ENCODE results near the gene ABCA13.

ABCA13 gene

DNA sequence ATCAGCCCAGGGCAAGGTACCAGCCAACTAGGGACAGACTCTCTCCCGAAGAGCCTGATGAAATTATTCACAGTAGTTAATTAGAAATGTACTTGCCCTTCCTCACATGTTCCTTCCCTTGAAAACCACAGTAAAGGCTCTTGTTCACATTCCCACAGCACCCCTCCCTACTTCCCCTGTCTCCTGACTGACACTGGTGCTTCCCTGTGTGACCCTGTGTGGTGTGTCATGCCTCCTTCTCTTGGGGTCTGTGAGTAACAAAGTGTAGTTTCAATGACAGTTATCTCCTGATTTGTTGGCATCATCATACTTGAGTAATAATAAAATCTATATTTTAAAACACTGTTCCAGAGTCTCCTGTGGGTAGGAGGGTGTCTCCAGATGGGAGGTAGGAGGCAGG lies 209.7 kb downstream of the ABCA13 start:
- DNase-seq = no peak

DNA sequence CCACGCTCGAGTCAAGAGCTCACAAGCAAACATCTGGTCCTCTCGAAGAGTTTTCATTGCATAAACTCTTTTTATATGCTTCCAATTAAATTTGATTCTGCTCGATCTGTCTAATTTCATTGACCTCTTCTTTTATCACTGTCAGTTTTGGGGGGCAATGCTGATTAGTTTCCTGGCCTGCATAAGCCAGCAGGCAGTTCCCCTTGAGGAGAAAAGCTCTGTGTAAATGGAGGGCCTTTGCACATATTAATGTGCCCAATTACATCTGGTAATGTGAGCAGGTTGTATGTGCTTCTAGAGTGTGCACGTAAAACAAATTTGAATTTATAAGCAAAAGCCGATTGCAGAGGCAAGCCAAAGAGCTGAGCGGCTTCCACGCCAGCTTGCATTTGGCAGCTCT lies 210.3 kb downstream of the ABCA13 start:
- no peak for DNase-seq

DNA sequence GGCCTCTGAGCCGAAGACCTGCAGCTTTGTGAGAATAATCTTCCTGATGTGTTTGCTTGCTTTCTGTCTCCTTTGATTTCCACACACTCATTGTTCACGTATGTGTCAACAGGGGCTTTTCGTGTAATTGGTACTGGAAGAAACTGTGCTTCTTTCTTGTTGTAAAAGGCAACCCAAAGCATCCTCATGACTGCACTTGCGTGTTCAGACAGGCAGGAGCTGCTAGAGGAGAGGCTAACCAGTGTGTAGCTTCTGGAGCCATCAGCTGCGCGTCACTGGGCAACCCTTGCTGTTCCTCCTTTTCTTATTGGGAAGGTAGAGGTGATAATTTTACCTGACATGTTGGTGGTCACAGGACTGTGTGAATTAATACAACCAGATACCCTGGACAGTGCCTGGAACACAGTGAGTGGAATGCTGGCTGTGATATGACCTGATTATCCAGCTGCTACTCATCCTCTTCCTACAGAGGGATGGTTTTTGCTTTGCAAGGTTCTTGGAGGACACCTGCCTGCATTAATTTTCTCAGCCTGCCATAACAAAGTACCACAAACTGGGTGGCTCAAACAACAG lies 213.0 kb downstream of the ABCA13 start:
- DNase-seq = no peak

DNA sequence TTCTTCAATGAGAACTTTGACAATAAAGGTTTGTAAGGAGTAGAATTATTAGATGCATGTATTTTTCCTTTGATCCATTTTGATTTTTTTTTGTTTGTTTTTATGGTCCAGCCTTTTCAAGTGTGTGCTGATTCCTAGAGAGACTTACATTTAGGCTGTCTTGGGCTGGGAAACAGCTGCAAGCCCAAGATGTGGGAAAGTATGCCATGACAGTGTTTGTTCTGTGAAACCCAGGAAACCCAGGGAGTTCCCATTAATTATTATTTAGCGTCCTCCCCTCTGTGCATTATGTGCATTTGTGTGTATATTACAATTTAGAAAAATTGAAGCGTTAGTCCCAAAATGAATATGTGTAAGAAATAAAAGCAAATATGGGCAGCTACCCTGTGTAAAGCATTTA lies 216.7 kb downstream of the ABCA13 start:
- DNase-seq = no peak

DNA sequence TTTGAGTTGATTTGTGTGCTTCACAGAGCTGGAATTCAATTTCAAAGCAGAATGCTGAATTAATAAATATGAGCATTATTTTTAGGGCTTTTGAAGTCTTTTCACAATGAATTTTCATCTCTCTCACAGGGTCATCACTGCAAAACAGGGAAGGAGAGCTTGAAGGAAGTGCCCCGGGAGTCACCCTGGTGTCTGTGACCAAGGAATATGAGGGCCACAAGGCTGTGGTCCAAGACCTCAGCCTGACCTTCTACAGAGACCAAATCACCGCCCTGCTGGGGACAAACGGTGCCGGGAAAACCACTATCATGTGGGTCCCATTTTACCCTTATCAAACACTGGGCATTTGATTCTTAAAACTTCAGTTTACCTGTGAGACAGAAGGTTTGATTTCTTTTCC lies 217.7 kb downstream of the ABCA13 start:
- DNase-seq = no peak

DNA sequence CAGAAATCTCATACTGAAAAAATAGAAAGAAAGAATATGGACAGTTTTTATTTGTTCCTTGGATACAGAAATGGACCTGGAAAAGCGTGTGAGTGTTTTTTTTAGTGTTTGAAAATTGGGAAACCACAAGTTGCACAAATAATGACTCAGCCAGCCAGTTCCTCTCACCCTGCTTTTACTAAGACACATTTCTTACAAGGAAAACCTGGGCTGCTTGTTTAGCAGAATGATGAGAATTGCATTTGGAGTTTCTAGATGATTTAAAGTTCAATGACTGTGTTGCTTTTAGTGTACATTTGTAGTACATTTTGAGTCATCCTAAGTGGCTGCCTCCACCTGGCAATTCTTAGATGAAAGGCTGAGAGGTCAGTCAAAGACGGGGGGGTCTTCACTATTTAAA lies 218.7 kb downstream of the ABCA13 start:
- no peak for DNase-seq

DNA sequence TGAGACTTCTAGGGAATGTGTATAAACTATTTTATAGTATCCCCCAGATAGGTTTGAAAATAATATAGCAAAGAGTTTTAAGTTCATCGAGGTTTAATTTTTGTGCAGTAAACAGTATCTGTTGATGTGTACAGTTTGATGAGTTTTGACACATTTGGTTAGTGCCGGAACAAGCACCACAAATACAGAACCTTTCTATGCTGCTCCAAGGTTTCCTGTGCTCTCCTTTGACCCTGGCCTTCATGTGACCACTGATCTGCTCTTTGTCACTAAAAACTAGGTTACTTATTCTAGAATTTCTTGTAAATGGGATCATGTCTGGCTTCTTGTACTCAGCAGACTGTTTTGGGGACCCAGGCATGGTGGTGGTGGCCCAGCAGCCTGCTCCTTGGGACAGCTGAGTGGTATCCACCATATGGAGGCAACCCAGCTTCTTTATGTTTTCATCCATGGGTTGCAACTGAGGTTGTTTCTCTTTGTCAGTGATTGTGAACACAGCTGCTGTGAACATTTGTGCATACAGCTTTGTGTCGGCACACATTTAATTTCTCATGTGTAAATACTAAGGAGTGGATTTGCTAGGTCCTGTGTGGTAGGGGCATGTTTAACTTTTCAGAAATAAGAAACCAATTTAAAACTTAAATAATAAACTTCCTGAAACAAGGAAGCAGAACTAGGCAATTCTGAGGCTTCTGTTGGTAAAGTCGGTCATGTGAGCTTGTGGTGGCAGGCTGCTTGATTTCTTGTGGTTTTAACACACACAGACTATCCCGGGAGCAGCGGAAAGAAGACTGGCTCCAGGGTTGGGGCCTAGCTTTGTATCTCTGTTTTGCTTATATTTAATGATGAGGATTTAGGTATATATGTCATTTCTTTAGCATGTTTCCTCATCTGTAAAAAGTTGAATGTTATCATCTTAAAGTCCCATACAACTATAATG lies 219.4 kb downstream of the ABCA13 start:
- no peak for DNase-seq

DNA sequence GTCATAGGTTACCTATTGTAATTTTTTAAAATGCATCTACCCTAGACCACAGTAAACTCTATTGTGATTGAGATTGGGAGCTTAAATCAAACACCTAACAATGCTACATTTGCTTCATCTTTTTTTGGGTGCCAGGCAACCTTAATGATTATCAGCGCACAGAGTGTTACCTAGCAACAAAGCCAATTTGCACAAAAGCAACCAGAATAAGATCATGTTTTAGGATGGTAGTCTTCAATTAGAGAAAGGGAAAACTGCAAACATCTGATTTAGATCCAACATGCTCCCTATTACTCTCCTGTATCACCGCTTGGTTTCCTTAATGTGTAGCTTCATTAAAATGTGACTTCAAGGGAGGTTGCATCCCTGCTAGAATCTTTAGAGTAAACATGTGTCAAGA lies 226.9 kb downstream of the ABCA13 start:
- no peak for DNase-seq

DNA sequence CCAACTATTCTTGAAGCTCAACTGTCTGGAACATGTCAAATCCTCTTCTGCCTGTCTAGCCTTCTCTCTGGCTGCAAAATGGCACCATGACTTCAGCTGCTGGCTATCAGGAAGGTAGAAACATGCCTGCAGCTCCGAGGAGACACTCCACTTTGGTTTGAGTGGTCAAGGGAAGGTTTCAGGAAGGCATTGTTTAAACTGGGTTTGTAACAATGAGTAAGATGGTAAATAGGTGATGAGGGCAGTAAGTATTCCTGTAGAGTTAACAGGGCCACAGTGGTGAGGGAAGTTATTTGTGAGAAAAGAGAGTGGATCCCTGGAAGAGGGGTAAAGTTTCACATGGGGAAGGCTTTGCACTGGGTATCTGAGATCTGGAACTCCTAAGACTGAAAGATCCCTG lies 231.5 kb downstream of the ABCA13 start:
- no peak for DNase-seq

DNA sequence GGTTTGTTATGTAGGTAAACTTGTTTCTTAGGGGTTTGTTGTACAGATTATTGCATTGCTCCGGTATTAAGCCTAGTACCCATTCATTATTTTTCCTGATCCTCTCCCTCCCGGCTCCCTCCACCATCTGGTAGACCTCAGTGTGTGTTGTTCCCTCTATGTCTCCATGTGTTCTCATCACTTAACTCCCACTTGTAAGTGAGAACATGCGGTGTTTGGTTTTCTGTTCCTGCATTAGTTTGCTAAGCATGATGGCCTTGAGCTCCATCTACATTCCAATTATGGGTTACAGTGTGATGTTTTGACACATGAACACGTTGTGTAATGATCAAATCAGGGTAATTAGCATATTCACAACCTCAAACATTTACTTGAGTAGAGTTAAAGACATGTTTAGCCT lies 237.5 kb downstream of the ABCA13 start:
- DNase-seq = no peak

DNA sequence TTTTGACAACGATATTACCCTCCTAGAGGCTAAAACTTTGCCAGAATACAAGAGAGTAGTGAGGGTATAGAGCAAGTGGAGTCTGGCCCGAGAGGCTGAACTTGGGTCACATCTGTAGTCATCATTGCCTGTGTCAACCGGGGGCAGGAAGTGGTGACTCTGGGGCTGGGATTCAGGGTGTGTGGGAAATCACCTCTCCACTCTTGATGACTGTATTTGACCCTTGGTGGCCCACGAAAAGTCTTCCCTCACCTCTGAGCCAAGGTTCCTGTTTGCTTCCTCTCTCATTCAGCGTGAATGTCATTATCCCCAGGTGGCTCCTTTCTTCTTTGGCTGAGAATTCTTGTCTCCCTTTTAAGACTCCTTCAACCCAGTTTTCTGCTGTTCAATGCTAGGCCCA lies 240.4 kb downstream of the ABCA13 start:
- no peak for DNase-seq

DNA sequence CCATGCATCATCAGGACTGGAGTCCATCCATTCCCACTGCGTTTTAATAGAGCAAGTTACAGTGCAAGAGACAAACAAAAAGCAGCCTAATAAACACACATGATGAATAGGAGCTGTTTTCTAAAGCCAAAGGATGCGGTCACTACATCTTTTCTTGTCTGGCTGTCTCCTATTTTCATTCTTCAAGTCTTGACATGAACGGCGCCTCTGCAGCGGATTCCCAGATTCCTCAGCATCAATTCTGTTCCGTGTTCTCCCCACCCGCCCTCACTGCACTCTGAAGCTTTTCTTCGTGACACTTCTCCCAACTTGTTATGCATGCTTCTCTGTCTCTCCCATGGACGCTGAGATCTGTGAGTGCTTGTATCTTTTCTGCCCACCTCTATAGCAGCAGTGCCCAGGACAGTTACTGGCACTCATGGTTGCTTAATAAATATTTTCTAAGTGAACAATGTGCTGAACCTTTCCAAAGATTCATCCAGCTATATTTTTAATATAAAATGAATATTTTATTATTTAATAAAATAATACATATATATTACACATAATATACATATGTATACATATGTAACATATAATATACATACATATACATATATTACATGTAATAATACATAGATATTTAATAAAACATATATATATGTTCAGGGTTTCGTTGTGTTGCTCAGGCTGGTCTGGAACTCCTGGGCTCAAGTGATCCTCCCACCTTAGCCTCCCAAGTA lies 242.9 kb downstream of the ABCA13 start:
- DNase-seq = no peak

DNA sequence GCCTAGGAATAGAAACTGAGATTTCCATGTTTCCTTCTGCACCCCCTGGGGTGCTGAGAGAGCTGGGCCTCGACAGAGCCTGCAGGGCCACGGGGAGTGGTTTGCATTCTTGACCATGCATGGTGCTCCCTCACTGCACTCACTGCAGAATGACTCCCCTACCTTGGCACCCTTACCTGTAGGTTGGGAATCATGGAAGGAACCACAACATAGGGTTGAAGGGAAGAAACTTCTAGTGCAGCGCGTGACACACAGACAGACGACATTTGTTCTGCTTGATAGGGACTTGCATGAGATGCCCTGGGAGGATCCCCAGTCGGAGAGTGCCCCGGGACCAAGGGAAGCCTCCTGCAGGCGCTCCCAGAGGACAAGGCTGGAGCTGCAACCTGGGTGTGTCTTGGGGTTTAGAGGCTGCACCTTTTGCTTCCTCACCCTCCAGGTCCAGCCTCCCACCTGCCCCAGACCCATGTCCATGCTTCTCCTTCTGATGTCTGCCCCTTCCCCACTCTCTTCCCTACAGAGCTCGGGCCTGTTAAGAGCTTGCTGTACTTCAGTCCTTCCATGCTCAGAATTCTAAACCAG lies 245.2 kb downstream of the ABCA13 start:
- no peak for DNase-seq

DNA sequence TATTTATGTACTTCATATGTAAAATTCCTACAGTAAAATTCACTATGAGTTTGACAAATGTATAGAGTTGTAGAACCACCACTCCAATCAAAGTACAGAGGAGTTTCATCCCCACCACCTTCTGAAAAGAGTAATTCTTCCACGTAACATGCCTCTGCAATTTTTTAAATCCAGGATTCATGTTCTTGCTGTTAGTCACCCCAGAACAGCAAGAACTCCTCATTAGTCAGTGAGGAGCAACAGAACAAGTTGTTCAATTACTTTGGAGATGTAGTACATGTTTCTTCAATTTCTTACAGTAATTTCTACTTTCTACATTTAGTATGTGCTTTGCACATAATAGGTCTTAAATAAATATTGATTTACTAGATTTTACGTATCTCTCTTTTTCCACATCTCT lies 248.1 kb downstream of the ABCA13 start:
- DNase-seq = no peak

DNA sequence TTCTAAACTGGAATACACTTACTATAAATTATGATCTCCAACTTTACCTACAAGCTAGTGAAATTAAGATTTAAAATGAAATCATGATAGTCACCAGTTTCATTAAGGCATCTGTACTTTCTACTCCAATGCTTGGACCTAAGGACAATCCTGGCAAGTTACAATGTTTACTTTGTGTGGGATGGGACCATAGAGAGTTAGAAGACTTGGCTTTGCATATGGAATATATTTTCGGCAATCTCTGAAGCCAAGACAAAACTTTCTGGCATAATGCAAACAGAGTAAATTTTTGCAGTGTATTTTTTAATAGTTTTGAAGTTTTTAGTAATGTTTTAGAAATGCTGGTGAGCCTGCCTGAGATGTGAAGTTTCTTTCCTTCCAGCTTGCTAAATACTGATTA lies 248.9 kb downstream of the ABCA13 start:
- DNase-seq = no peak

DNA sequence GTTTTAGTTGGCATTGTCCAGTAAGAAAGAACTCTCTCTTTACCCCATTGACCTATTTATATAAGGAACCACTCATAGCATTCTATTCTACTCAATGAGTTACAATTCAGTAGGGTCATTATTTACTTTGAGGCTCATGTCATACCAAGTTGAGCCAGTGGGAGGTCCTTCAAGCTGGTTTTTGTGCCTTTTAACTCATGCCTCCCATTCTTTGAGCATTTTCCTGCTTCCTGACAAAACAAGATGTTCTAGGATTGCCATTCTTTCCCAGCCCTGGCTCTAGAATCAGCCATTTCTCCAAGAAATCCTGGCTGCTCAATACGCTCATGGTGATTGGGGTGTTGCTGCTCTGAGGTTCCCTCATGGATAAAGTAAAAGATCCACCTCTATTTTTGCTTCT lies 250.1 kb downstream of the ABCA13 start:
- DNase-seq = no peak

DNA sequence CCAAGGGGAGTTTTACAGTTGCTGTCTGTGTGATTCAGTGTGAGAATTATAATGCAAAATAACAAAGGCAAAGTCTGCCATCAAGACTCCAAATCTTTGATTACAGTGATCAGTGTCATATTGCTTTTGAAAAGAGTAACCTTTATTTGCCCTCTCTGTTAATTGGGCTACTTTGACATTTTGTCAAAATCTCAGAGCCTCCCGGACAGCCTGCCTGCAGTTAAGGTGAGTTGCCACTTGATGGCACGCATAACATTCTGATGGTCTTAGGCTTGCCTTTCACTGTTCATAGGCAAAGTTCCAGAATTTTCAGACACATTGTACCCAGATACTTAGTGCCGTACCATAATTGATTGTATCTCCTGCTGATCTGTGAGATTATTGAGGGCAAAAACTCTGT lies 253.5 kb downstream of the ABCA13 start:
- no peak for DNase-seq

DNA sequence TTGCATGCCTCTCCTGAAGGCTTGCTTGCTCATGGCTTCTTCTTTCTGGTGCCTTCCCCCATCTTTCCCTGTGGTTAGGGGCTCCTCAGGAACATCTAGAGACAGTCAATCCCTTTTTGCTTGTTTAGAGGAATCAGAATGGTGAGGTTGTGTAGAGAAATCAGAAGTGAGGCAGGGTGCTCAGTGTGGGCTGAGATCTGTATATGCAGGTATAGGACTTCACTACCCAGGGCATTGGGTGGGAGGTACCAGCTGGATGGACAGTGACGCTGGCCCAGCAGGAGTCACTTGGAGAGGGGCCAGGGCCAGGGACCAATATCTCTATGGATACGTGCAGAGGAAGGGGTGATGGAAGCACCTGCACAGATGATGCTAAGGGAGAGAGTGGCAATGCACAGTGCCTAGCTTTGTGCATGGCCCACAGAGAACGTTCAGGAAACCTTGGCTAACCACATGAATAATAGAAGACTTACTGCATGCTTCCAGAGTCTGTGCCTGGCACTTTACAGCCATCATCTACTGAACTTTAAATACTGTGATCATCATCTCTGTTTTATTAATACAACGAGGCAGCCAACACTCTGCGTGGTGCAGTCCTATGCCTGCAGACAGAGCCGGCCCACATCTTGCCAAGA lies 255.2 kb downstream of the ABCA13 start:
- no peak for DNase-seq

DNA sequence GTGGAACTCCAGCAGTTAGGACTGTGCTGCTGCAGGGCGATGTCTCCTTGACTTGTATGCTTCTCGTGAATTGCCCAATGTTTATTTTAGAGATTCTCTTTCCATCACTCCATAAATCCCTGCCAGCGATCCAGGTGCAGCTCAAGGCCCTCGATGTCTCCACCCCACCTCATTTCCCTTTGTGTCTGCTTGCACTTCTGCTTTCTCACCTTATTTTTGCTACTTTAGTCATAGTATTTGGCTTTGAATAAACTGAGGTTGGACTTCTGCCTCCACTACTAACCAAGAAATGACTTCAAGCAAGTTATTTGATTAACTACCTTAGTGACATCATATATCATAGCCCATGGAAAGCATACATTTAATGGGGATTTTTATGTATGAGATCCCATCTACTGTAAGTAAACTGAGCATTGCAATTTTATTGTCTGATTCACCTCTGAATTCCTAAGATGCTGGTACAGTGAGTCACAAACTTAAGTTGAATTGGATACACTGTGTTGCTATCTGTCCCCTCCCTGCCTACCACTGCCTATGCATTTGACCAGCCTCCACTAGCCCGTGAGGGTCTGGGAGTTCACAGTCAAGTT lies 255.8 kb downstream of the ABCA13 start:
- no peak for DNase-seq

DNA sequence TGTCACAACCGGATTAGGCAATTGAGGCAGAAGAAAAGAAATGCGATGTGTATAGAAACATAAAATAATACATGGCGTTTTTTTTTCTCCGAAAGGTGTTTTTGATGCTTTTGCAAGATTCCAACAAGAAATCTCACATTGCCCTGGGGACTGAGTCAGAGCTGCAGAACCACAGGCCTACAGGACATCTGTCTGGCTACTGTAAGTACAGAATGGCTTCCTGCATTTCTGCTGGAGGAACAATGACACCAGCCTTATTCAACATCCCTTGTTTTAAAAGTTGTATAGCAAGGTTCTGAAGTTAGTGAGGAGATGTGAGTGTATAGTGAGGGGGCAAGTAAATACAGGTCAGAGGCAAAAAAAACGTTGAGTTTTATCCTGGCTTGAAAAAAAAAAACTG lies 256.4 kb downstream of the ABCA13 start:
- no peak for DNase-seq

DNA sequence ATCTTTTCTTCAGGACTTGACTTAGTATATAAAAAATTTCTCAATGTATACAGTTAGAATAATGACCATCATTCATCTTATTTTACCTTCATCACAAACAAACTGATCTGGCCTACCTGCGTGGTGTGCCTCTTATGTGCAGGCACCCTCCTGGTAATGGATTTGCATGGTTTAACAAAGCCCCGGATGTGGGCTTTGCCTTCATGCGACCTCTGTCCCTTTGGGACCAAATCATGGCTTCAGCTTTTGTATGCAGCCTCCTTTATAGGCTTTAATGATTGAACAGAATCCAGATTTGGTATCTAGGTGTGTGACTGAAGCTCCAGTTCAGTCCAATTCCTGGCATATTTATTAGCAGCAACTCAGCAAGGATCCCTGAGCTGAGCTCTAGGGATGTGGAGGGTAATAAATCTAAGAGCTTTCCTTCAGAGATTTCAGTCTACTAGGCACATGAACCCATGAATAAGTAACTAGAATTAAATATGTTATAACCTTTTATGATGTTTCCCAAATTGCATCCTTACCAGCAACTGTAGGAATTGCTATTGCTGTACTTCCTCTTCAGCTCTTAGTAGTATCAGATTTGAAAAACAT lies 256.9 kb downstream of the ABCA13 start:
- DNase-seq = no peak

DNA sequence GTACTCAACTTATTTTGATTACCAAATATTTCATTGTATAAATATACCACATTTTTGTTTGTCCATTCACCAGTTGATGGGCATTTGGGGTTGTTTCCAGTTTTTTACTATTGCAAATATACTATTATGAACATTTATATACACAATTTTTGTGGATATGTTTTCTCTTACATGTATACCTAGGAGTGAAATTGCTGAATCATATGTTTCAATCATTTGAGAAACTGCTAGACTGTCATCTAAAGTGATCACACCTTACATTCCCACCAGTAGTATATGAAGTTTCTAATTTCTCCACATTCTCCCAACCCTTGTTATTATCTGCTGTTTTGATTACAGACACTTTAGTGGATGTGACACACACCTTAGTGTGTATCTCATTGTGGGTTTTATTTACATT lies 257.9 kb downstream of the ABCA13 start:
- no peak for DNase-seq
